Eye (tissue), 1 donor: ENCODE measurements around the gene ABTB2.

ENCODE experiments used
- DNase-seq: peaks from one replicate; pipeline ENCODE4 v3.0.0-alpha.2; 2015

Gene ABTB2

DNA sequence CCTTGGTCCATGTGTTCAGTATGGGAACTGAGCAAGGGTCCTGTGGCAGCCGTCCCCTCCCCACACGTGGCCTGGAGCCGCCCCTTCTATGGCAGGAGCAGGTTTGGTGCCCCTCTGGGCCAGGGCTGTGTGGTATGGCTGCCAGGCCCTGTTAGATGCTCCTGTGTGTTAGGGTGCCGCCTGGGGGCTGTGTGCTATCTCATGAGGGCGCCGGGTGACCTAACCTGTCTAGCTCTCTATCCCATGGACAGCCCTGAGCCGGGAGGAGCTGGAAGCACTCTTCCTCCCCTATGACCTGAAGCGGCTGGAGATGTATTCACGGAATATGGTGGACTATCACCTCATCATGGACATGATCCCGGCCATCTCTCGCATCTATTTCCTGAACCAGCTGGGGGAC, 217.7 kb downstream of the ABTB2 start:
- DNase-seq: no peak

DNA sequence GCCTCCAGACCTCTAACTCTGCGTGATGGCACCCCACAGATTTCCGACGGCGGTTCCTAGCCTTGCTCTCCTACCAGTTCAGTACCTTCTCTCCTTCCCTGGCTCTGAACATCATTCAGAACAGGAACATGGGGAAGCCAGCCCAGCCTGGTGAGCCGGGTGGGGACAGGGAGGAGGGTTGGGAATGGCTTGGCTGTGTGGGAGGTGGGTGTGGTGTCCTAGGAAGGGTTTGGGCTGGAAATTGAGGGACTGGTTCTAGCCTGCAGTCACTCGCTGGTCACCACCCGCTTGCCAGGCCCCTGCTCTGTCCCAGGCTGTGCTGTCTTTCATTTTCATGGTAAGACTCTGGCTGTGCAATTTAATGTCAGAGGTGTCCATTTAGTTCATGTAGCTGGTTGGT, 218.5 kb downstream of the ABTB2 start:
- DNase-seq: no peak

DNA sequence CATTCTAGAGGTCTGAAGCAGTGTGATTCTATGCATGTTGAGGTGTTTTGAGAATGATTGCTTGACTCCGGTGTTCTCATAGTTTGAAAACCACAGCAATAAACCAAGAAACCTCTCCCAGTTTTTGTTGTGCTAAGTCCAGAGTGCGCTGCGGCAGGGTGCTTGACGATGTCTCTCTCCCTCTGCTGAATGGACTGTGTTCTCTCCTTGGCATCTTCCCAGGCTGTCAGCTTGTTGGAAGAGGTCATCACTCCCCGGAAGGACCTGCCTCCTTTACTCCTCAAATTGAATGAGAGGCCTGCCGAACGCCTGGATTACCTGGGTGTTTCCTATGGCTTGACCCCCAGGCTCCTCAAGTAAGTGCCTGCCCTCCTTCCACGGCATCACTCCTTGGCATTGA, 221.4 kb downstream of the ABTB2 start:
- no peak for DNase-seq

DNA sequence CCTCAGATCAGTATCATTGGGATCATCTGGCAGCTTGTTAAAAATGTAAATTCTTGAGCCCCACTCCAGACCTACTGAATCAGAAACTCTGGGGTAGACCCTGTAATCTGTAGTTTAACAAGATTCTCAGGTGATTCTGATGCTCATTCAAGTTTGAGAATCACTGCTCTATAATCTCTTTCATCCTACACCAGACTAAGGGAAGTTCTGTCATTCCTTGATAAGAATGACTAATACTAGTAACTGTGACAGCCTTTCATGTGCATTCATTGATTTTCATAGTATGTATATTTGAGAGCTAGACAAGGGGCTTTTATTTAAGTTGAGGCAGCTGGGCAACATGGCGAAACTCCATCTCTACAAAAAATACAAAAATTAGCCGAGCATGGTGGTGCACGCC, 222.4 kb downstream of the ABTB2 start:
- no peak for DNase-seq

DNA sequence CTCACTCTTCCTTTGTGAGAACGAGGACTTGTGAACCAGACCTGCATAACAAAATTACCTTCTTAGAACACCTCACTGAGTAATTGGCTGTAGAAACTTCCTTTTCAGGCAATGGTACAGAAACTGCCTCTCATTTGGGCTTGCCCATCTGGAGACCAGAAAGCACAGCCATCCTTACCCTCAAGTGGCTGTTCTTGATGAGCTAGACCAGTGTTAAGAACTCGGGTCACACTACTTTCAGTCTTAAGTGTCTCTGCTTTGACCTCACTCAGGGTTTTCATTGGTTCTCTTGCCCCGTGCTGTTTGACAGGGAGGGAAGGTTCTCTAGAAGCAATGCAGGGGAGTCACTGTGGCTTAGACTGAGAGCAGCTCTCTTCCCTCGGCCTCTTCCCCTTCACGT, 223.0 kb downstream of the ABTB2 start:
- DNase-seq: no peak

DNA sequence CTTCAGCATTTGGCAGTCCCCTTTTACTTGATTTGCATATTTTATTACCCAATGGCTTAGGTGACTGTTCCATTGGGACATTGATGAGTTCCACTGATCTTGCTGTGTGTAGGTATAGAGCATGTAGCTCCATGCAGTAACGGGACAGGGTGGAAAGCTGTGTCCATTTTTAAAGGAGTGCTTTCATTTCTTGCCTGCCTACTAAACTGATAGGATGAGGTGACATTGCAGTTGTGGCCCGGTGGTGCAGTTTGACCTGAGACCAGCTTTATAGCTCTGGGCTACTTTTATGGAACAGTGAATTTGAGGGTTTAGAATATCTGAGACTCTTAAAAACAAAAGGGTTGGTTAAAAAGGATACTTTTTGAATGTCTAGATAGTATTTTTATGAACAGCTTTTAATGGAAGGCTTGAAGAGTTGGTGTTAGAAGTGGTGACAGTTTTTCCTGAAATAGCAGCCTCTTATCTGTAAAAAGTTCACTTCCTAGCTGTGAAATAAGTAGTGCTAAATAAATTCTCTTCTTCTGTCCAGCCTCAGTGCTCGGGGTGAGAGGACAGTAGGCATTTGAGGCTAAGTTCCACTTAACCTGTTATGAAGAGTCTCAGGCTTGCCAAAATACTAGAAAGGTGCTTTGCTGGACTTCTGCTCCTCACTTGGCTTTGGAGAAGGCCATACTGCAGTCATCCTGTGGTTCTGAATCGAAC, 225.4 kb downstream of the ABTB2 start:
- DNase-seq: no peak

DNA sequence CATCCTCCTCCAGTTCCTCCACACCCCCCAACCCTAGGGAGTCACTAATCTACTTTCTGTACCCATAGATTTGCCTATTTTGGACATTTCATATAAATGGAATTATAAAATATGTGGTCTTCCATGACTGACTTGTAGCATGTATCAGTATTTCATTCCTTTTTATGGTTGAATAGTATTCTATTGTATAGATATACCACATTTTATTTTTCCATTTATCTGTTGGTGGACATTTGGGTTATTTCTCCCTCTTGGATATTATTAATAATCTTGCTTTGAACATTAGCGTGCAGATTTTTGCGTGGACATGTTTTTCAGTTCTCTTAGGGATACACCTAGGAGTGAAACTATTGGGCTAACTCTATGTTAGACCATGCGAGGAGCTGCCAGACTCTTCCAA, 229.0 kb downstream of the ABTB2 start:
- DNase-seq: no peak

DNA sequence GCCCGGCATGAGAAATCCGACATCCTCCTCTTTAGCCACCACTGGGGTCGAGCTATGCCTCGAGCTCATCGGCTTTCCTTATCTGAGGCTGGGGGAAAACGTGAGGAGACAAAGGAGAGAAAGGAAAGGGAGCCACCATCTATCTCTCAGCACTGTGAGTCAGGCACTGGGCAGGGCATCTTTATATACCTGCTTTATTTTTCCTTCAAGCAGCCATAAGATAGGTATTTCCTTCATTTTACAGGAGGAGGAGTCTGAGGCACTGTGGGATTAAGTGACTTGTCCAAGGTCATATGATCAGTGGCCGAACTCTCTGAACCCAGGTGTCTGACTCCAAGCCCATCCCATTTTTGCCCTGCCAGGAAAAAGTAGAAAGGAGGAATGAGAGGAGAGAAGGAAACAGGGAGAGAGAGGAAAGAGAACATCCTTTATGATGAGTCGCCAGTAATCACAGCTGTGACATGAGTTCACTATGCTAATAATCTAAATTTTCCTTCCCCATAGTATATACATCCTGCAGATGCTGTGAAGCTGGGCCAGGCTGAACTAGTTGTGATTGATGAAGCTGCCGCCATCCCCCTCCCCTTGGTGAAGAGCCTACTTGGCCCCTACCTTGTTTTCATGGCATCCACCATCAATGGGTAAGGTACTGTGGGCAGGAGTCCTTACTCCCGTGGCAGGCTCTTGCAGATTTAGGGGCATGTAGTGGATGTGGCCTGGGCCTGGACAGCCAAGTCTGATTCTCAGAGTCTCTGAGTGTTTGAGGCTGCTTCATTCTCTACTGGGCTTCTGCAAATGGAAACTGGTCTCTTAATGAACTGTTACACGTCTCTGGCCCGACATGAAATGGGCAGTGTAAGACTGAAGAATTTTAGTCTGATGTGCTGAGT, 230.6 kb downstream of the ABTB2 start:
- no peak for DNase-seq

DNA sequence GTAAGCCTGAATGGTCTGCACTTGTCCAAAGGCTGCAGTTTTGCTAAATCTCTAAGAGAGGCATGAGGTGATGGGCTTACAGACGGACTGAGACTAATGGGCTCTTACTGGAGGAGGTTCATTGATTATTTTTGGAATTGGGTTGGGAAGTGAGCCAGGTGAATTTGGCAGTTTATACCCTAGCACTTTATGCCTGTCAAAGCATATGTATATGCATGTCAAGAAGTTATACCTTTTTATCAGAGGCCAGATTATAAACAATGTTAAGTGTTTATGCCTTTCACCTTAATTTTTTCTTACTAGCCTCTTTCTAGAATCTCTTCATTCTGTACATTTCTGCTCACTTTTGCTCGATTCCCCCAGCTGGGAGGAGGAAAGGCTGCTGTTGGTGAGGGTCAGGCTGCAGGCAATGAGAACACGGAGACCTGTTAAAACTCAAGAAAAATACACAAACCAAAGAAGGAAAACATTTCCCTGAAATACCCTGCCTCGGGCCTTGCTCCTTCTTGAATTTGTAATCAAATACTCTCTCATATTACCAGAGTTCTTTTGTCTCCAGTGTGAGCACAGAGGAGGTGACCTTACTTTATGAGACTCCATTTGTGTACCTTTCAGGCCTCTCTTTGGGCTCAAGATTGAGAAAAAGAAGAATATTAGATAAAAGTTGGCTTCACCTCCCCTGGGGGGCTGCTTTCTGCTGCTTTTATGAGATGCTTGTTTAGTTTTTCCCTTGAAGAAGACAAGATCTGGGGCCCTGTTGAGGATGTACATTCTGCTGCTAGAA, 232.7 kb downstream of the ABTB2 start:
- no peak for DNase-seq

DNA sequence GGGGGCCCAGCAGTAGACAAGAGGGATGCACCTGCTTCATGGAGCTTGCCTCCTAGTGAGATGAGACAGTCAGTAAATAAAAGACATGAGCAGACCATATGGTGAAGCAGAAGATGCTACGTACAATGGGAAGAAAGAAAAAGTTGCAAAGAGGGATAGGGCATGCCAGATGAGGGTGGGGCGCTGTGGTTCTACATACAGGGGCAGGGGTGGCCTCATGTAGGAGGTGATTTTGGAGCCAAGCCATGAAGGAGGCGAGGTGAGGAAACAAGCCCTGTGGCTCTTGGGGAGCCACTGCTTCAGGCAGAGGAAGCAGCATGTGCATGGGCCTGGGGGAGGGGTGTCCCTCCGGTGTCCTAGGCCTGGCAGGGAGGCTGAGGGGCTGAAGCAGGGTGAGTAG, 237.2 kb downstream of the ABTB2 start:
- DNase-seq: no peak

DNA sequence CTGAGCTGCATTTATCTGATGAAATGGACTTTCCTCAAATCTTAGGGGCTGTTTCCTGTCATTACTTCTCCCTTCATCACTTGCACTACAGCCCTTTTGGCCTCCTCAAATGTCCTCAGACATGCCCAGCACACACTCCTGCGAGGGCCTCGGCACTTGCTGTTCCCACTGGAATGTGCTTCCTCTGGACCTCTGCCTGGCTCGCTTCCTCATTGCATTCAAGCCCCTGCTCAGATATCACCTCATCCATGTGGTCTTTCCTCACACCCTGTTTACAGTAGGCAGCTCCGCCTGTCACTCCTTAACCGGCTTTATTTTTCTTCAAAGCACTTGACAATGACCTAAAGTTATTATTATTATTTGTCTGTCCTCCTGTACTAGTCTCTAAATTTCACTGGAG, 243.3 kb downstream of the ABTB2 start:
- no peak for DNase-seq

DNA sequence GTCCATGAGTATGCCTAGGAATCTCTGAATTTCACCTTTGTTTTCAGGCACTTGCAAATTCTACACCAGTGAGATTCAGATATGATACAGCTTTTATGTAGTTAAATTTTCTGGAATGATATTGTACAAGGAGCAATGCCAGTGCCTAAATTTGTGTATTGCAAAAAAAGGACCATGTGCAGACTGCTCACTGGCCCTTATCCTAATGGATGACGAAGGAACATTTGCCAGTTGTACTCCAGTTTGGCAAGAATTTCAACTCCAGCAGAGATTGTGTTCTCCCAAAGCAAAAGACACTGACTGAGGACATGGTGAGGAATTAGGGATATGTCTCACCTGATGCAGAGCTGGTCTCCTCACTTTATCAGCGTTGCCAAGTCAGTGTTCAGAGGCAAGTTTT, 243.8 kb downstream of the ABTB2 start:
- no peak for DNase-seq

DNA sequence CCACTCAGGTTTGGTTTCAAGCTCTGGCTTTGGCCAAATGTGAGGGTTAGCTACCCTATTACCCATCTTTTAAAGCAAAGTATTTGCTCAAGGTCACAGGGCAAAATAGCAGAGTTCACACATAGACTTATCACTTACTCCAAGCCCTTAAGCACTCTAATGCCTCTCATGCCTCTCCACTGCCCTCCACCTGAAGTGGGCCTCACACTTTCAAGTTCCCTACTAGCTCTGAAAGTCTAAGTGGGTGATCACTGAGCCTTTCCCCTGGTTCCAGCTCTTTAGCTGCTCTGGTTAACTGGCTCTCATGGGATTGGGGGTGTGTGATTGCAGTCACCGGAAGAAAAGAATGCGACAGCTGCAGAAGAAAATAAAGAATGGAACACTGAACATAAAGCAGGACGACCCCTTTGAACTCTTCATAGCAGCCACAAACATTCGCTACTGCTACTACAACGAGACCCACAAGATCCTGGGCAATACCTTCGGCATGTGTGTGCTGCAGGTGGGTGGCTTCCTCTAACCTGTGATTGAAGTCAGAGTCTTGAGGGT, 246.0 kb downstream of the ABTB2 start:
- no peak for DNase-seq

DNA sequence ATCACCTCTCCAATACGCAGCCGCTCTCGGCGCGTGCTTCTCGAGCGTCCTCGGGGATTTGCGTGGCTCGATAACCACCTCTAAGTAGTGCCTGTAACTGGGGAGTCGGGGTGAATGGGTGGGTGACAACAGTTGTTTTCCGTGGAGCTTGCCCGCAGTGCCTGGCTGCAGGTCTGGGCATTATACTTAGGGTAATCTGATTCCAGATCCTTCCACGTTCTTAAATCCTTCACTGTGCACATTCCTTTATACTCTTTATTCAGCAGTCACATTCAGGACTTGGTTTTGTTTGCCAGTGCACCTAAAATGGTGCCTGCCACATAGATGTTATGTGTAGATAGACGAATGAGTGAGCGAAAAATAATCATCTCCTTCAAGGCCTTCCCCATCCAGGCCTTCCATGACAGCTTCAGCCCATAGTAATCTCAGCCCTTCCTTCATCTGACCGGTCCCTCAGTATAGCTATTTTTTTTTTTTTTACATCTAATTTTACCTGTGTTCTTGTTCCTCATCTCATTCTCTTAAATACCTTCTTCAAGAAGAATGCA, 251.8 kb downstream of the ABTB2 start:
- no peak for DNase-seq

DNA sequence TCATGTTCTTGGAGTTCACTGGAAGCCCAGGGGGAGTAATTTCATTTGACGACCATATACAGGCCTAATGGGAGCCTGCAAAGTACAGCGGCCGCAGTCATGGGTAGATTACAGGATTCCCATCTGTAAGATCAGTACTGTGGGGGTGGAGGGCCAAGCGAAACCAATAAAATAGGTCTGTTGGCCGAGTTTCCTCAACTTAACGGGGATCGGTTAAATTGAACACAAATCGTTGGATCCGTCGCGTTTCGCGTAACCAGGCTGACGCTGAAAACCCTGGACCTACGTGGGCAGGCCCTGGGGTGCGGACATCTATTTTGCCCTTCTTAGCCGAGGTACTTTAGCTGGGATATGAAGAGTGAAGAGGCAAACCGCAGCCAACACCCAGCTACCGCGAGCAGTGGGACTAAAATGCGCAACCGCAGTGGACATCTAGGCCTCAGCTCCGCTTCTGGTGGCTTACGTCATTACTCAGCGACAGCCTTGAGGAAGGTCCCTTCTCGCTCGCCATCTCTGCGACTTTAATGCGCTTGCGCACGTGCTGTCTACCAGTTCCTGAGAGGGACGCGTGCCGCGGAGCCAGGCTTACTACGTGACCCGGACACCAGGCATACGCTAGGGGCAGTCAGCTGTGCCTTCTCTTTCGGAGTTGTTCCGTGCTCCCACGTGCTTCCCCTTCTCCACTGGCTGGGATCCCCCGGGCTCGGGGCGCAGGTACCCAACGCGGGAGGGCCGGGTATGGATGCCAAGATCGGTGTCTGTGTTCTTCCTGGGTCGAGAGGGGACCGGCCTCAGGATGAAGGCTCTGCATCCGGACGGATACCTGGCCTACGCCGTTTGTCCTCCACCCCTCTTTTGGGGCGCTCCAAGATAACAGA, 252.5 kb downstream of the ABTB2 start, which contains the start of gene NAT10:
Gene NAT10, plus strand, starts transcription at position 551 of the 878 bp plus-strand sequence. CDS start 2,597 bp downstream, outside the sequence.
- peak; percentile 100 for DNase-seq

DNA sequence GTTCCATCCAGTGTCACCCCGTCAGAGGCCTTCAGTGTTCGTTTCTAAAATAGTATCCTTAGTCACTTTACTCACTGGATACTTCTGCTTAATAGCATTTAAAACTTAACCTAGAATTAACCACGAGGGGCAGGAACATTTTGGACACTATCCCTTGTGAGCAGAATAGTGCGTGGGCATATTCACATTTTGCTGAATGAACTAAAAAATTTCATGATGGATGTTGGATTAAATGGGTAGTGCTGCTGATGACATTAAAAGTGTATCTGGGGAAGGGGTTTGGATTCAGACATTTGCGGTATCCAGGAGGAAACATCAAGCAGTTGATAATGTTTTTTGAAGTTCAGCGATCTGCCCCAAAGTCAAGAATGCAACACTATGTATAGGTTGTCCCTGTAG, 253.1 kb downstream of the ABTB2 start:
- no peak for DNase-seq
